HG02885 (cell line): ENCODE measurements around the gene SHCBP1L.

ENCODE experiments used
- ATAC-seq: cut with Tn5 transposase; IDR thresholded peaks from one replicate; pipeline ENCODE4 v1.9.1; 2021; ENCODE audit warnings: mild to moderate bottlenecking; ENCODE audit not compliant: unreplicated experiment, poor library complexity

The SHCBP1L gene

DNA sequence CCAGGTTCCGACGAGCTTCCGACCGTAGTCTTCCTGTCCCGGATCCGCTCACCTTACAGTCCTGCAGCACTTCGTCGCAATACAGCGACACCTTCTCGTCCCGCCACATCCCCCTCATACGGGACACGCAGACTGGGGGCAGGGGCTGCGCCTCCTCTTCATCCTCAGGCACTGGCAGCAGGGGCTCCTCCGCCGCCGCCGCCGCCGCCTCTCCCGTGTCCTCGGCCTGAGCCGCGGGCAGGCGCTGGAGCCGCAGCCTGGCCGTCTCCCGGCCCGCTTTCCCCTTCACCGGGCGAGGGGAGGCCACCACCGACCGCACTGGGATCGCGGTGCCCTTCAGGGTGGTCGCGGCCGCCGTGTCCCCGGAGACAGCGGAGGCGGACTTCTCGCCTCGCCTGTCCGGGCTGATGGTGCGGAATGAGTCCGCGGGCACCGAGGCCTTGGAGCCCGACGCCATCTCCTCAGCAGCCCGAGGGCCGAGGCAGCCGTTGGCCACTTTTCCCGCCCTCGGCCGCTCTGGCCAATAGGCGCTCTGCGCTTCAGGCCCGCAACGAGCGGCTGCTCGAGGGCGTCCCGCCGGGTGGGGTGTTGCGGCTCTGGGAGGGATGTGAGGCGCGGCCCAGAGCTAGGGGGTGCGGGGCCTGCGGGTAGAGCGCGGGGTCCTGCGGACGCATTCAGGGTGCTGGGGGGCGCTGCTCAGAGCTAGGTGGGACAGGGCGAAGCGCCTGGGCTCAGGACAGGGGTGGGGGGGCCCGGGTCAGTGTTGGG is at the start of gene SHCBP1L:
TSS of gene SHCBP1L (minus strand) at position 490 of the 768 bp plus-strand sequence. CDS start at position 457, 33 bp downstream.
- no peak for ATAC-seq

DNA sequence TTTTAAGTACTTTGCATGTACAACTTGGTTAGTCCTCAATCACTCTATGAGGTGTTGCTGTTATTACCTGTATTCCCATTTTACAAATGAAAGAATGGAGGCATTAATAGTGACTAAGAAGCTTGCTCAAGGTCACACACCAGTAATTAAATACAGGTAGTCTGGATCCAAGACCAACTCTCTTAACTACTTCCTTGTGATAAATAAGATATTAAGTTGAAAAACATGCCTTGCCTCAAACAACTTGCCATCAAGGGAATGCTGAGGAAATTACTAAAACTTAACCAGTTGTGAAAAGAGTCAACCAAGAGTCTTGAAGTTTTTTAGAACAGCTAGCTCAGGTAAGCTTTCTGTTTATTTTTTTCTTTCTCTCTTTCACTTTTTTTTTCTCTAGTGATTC is 49.3 kb upstream of the SHCBP1L start:
- ATAC-seq: no peak

DNA sequence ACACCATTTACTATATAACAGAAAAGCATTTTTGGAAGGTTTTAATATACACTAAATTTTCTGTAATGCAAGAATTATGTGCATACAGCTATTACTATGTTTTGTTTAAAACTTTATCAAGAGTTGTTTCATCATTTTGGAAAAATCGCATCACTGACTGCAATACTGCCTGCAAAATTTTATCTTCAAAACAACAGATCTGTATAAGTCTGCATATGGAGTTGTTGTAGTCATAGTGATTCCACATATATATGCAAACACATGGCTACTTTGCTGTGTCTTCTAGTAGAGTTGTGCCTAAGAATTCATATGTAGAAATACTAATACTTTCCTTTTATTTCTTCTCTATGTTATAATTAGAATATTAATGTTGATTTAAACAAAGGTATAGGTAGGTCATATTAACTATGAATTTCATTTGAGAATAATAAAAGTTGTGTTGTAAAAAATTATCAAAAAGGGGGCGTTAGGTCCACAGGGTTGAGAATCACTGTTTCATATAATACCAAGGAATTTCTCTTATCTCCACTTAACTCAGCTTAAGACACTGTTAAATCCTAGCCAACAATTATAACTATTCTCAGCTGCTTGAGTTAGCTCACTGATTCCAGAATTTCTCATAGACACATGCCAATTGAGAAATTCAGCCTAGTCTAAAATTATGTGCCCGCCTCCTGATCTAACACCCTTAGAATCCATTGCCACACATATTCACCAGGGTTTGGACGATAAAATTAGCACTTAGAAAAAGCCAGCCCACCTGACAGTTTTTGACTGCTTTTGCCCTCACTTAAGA is 47.4 kb upstream of the SHCBP1L start:
- no peak for ATAC-seq

DNA sequence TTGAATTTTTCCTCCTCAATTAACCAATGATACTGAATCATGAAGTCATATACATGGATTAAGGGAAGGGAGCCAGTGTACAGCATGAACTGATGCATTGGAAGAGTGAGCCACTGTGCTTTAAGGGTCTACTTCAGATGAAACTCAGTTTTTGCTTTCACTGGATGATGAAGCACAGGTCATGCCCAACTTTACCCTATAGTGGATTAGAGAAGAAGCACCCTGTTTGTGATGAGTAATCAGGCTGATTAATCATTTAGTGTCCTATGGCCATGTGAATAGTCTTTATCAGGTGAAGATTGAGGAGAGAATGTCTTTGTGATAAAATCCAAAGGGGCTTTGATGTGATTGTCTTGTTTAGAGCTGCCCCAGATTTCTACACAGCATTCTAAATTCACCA is 45.5 kb upstream of the SHCBP1L start:
- ATAC-seq: no peak

DNA sequence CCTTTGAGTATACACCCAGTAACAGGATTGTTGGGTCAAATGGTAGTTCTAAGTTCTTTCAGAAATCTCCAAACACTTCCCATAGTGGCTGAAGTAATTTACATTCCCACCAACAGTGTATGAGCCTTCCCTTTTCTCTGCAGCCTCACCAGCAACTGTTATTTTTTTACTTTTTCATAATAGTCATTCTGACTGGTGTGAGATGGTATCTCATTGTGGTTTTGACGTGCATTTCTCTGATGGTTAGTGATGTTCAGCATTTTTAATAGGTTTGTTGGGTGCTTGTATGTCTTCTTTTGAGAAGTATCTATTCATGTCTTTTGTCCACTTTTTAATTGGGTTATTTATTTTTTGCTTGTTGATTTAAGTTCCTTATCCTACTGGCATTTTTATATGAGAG is 43.9 kb upstream of the SHCBP1L start:
- no peak for ATAC-seq

DNA sequence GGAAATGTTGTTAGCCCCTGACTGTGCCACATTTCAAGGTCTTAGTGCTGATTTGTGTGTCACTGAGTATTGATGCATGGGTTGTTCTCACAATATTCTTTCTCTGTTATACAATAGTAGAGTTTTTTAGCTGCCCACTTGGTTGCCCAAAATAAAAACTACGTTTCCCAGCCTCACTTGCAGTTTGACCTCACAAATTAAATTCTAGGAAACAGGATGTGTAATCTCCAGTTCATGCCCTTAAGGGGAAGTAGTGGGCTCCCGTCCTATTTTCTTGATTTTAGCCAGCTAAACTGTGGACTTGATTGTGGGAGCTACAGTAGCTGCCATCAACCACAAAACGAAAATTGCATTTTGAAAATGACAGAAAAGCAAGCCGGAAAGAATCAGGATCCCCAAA is 42.9 kb upstream of the SHCBP1L start:
- no peak for ATAC-seq

DNA sequence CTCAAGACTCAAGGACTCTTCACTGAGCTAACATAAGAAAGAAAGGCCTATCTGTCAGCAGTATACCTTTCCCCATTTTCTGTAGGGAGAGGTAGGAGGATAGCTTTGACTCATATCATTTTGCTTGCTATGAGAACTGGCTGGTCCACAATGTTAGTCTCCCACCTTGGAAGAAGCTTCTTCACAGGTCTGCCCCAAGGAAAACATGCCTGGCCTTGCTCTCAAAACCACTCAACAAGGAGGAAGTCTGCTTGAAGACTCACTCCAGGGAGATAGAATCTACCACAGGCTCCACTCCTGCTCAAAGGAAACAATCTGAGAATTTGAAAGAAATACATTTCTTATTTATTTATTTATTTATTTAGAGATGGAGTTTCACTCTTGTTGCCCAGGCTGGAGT is 40.8 kb upstream of the SHCBP1L start:
- ATAC-seq: no peak

DNA sequence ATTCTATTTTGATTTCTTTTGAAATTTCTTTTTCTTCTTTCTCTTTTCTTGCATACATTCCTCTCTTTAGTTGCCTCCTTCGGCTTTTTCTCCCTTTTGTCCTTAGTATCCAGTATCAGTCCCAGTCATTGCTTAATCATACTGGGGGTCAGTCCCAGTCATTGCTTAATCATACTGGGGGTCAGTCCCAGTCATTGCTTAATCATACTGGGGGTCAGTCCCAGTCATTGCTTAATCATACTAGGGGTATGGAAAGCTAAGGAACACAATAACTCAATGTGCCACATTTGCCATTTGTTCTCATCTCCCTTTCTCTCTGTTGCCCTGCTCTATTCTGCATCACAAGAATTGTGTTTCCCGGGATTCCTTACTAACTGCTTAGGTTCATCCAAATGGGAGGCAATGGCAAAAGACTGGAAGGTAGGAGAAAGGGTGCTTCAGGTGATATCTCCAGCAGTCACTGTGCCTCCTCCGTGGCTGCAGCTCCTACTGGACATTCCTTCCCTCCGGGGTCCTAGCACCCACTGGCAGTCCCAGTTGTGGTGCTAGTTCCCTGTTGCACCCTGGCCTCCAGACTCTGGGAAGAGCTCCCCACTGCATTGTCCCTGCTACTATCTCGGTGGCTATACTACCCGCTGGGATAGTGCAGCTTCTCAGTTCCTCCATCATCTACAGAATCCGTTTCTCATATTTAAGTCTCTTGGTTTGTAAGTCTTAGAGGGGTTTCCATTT is 37.6 kb upstream of the SHCBP1L start:
- ATAC-seq: no peak

DNA sequence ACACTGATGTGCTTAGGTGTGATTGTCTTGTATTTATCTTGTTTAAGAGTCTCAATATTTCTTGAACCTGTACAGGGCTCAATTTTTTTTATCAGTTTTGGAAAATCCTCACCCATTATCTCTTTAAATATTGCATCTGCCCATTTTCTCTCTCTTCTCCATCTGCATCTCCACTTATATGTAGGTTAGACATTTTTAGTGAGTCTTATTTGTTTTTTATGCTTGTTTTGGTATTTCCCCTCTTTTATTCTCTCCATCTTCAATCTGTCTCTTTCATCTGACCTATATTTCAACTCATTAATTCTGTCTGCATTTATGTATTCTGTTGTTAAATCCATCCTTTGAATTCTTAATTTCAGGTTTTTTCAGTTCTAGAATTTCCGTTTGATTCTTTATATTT is 32.9 kb upstream of the SHCBP1L start:
- ATAC-seq: no peak

DNA sequence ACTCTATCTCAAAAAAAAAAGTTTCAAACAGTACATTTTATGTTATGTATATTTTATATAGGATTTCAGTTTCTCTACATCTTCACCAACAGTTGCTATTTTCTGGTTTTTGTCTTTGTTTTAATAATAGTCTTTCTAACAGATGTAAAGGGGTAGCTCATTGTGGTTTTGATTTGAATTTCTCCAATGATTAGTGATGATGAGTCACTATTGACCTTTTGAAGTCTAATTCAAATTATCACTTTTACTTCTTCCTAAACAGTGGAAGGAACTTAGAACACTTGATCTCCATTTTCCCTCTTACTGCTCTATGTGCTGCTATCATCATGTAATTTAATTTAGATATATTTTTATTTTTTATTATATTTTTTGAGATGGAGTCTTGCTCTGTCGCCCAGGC is 31.7 kb upstream of the SHCBP1L start:
- ATAC-seq: no peak

DNA sequence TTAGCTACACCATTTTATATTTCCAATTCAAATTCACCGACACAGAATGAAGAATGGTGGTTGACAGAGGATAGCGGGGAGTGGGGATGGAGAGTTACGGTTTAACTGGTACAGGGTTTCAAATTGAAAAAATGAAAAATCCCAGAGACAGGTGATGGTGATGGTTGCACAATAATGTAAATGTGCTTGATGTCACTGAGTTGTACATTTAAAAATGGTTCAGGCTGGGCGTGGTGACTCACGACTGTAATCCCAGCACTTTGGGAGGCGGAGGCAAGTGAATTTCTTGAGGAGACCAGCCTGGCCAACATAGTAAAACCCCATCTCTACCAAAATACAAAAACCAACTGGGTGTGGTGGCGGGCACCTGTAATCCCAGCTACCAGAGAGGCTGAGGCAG is 31.2 kb upstream of the SHCBP1L start:
- ATAC-seq: no peak

DNA sequence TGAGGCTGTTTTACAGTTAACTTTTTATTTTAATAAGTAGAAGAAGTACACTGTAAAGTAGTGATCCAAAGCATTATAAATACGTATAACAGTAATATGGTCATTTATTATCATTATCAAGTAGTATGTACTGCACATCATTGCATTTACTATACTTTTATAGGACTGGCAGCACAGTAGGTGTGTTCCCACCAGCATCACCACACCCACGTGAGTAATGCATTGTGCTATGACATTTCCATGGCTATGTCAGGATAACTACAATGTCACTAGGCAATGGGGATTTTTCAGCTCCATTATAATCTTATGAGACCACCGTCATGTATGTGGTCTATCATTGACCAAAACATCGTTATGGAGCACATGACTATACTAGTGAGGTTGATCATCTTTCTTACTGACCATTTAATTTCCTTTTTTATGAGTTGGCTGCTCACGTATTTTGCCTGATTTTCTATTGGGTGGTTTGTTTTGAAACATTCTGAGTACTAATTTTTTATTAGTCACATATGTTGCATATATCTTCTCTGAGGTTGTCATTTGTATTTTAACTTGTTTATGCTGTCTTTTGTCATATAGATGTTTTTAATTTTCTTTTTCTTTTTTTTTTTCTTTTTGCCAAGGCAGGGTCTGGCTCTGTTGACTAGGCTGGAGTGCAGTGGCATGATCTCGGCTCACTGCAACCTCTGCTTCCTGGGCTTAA is 25.3 kb upstream of the SHCBP1L start:
- ATAC-seq: no peak

DNA sequence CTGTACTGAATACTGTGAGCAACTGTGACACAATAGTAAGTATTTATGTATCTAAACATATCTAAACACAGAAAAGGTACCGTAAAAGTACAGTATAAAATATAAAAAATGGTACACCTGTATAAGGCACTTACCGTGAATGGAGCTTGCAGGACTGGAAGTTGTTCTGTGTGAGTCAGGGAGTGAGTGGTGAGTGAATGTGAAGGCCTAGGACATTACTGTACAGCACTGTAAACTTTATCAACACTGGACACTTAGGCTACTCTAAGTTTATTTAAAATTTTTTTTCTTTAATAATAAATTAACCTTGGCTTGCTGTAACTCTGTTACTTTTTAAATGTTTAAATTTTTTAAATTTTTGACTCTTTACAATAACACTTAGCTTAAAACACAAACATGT is 24.5 kb upstream of the SHCBP1L start:
- no peak for ATAC-seq

DNA sequence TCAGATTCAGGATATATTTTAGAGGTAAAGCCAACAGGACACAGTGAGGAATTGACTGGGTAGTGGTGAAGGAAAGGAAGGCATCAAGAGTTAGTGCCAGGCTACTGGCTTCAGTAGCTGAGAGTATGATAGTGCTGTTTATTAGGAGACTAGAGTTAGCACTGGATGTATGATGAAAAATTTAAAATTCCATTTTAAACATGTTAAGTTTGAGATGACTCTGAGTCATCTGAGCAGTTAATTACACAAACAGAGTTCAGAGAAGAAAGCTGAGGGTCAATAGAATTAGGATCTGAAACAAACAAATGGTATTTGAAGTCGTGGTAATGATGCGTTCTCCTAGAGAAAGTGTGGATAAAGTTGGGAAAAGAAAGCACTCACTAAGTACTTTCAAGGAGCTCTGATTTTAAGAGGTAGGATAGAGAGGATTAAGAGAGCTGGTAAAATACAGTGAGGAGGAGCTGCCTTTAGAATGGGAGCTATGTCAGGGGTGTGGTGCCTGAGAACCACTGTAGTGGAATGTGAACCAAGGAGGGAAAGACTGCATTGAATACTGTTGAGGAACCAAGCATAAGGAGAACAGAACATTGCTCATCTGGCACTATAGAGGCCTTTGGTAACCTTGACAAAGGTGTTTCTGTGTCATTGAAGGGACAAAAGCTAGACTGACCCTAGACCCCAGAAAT is 21.7 kb upstream of the SHCBP1L start:
- ATAC-seq: no peak

DNA sequence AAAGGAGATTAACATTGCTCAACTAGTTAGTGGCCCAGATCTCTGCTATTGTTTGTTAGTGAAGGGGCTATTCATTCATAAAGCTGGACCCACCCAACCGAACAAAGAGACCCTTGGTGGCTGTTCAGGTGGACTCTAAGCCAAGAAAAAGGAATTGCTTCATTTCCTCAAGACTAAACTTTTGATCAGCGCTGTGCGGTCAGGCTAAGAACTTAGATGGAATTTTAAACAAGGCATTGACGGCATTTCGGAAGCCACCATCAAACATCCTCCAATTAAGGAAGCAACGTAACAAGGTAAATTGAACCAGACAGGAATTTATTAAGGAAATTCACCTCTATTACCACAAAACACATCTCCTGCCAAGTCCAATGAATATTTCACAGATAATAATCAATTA is 19.9 kb upstream of the SHCBP1L start:
- ATAC-seq: no peak

DNA sequence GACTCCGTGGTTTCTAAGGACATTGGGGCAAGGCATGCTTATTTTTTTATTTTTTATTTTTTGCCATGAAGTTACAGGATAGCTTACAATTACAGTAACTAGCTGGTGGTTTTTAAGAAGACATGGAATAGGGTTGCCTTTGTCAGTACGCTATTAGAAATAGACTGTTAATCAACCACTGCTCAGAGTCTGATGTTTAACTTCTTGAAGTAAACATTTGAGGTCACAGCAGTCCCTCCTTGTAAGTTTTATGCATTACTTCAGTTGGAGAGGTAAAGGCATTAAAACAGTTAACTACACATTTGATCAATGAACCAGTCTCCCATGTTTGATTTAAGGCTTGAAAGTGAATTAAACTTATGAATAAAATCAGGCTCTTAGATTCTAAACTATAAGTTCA is 19.3 kb upstream of the SHCBP1L start:
- no peak for ATAC-seq

DNA sequence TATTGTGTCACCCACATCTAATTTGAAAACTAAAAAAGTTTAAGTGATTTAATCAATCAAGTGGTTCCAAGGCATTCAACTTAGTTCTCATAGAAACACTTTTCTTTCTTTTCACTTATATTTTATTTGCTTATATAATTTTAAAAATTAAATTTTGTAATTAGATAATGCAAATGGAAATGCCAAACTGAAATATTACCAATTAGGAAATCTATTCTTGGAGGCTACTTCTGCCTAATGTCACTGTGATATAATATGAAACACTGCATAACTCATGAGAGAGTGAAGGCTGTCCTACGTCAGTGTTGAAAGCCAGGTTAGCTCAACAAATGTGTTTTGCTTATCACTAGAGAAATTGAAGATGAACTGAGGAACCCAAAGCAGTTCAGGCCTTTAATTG is 18.3 kb upstream of the SHCBP1L start:
- ATAC-seq: no peak

DNA sequence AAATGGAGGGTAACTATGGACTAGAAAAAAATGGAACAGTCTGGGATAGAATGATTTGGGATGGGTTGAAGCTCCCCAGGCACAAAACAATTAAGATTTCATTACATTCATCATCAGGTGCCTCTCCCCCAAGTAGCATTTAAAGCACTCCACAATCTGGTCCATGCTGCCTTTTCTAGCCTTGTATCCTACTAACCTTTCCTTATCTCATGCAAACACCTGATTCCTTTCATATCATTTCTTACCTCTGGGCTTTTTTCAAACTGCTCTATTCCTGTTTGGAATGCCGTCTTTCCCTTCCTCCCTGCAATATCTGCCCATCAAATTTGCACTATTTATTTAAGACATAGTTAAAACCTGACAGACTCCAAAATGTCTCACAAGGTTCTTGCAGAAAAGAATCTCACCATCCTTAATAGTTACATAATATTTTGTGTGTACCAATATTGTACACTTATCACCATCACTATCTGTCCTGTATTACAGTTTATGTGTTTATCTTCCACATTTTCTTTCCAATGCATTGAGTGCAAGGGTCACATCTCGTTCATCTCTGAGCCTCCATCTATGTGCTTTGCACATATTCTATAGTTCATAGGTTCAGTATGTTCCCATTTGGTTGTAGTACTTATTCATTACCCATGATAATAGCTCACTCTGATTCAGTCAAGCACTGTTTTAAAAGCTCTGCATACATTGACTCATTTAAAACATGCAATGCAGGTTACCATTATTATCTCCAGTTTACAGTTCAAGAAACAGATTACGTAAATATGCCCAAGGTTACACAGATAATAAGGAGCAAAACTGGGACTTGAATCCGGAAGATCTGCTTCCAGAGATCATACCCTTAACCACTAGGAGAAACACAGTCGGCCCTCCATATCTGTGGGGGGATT is 16.1 kb upstream of the SHCBP1L start:
- ATAC-seq: no peak

DNA sequence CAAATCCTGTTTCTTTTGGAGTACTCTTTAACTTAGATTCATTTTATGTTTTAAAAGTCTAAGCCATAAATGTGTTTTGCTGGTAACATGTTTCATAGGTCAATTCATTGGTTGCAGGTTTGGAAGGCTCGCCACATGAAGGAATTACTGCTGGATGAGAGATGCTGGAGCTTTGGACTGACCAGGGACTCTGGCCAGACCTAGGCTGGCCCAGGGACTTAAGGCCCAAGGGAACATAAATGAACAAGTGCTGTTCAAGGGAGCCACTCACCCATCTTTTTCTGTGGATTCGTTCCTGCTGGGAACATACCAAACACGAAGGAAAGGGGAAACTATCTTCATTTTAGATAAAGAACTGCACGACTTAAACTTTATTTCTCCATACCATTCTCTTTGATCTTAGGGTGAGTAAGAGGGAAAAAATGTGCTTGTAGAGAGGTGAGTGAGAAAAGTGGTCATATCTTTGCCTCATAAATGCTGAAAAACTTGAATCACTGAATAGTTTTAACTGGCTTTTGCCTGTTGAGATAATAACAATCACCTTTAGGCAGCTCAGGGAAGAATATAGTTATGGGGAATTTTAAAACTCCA is 15.3 kb upstream of the SHCBP1L start:
- no peak for ATAC-seq
